HG02759 (cell line): Measurements from ENCODE around the gene ADCY5.
"Not testable (repeated sequence)": the region's sequence is repeated elsewhere in the genome, so short reads cannot be mapped to it uniquely, and the experiment has no call there.

Experiments used
- ATAC-seq: cut with Tn5 transposase; IDR thresholded peaks from one replicate; pipeline ENCODE4 v1.9.1; 2021; ENCODE audit warnings: mild to moderate bottlenecking, moderate library complexity; ENCODE audit not compliant: unreplicated experiment

ADCY5 gene

DNA sequence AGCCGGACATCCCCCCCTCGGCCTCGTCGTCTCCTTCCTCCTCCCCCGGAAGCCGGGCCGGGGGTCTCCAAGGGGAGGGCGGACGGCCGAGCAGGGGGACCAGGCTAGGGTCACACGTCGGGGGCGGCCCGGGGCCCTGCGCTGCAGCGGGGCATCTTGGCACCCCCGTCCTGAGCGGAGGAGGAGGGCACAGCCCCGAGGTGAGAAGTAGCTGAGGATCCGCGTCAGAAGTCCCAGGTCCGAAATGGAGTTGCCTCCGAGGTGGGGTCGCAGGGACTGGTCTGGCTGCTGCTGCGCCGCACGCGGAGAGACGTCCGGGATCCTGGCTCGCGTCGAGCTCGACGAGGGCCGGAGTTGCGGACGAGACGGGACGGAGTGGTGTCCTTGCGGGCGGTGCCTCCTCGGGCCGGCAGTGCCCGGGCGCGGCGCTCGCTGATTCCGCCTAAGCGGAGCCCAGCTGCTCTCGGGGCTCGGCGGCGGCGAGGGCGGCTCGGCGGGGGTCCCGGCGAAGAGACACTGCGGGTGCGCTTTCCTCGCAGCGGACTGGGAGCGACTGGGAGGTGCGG lies at the start of gene ADCY5:
Gene ADCY5, minus strand, starts transcription at position 555 of the 566 bp plus-strand sequence. Its CDS starts 545 bp downstream, at position 10.
- ATAC-seq: no peak

DNA sequence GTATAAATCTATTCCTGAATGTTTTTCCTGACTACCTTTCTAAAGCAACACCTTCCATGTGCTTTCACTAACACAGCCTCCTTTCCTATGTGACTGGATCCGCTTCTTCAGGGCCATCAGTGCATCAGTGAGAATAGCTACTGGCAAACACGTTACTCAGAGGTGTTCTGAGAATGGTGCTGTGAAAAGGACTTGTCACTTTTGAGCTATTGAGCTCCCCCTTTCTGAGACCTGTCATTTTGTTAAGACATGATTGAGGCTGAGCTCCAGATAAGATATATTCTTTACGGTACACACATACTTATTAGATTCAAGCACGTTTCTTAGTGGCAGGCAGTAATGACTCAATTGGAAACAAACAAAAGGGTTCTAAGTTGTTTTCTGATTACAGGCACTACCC lies 45.0 kb upstream of the ADCY5 start:
- ATAC-seq: no peak

DNA sequence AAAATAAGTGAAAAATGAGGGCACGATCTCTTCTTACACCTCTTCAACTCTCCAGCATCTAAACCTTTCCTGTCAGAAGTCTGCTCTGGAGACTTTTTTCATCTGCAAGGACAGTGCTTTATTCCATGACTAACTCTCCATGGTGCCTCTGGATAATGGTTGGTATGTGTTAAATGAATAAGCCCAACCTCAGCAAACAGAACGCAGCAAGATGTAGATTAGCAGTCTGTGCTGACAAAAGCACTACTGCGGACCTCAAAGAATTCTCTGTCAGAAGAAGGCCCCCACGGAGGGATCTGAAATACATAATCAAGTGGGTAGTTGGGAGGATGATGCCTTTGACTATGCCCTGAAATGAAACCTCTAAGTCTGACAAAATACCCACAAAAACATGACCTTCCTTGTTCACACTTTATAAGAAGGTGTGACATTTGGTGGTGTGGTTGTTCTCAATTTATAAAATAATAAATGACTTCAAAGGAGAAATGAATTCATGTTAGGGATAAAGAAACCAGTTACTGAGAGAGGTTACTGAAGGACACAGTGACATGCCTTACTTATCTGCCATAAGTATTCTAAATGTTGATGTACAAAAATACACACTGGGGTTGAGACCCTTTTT lies 43.2 kb upstream of the ADCY5 start:
- no peak for ATAC-seq

GRCh38 chr3:123489400-123490004 lies 40.6 kb upstream of the ADCY5 start:
- ATAC-seq: no peak

GRCh38 chr3:123488645-123489347 lies 39.9 kb upstream of the ADCY5 start:
- ATAC-seq: no peak

GRCh38 chr3:123487063-123487462 lies 38.2 kb upstream of the ADCY5 start:
- not testable (repeated sequence) for ATAC-seq

DNA sequence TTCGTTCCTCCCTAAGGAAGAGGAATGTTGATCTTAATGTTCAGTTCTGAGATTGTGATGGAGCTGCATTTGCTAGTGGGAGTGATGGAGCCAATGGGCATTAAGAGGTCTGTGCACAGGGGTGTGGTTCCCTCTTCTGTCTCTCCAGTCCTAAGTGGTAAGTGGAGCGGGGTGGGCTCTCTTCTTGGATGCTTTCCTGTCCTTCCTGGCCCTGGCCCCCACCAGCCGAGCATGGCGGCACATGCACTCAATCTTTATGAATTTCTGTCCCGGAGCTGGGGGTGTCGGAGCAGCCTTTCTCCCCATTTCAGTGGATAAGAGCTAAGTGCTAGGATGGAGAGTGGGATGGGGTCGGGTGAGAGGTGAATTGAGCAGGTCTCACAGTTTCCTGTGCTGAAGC lies 37.6 kb upstream of the ADCY5 start:
- ATAC-seq: no peak

GRCh38 chr3:123485551-123485950 lies 36.7 kb upstream of the ADCY5 start:
- no peak for ATAC-seq

DNA sequence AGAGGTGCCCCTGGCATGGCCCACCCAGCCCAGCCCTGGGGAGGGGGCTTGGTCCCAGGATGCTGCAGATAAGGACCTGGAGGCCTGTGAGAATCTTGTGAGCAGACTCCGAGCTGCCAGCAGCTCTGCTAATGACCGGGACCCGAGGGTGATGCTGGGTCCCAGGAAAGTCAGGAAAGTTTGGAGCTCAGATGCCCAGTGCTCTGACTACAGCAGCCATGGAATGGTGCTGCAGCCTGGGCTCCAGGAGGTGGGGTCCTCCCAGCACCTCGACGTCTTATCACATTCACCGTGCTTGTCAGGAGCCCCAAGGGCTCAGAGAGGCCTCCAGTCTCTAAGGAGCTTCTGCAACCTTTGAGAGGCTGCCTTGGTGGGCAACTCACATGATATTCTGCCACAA lies 34.3 kb upstream of the ADCY5 start:
- no peak for ATAC-seq

DNA sequence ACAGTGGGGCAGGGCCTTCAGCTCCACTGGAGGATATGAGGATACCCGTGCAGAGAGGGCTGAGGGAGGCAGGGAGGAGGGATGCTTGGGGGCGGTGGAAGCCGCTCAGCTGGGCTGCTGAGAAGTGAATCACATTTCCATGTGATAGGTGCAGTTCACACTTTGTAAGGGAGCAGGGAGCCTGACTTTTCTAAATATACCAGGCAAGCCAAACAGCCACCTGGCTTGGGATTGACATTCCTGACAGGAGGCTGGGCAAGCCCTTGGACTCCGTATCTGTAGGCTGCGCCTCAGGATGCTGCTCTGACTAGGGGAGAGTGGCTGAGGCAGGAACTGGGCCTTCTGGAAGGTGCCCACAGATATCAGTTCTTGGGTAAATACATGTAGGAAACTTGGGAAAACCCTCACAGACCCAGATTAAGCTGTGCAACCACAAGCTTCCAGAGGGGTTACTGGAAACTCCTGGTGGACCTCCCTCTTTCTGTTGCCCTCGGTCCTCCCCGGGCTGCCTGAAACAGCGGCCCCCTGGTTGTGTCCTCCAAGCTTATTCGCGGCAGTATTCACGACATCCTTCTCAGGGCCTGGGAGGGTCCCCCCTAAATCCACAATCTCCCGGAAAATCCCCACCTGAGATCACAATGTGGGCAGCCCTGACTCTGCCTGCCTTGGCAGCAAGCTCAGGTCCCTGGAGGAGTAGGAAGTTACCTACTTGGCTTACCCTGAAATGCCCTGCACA lies 33.0 kb upstream of the ADCY5 start:
- no peak for ATAC-seq

DNA sequence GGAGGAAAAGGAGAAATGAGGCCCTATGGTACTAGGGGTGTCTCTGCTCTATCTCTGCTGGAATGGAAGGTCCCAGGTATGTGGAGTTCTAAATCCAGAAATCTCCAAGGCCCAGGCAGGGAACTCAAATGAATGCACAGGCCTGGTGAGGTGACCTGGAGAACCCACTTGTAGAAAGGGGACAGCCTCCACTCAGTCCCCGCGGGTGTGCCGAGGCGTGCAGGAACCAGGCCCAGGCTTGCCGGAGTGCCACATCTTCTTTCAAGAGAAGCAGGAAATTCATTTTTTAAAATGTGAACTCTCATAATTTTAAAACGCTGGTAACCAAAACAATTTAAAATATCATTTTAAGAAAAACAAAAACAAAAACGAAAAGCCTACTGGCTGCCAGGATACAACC lies 32.2 kb upstream of the ADCY5 start:
- no peak for ATAC-seq

DNA sequence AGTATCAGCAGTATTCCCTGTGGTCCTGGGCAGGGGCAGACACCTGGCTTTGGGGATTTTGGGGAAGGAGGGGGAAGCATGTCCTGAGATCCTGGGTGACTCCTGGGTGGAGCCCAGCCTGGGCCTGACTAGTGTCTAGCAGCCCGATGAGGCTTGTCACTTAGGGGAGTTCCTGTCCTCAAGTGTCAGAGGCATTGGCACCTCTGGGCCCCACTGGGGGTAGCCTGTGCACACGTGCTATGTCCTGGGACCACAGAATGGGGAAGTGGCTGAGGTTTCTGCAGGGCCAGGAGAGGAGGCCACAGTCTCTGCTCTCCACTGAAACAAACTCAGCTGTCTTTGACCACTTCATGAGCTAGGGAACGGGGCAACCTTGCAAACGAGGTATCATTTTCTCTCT lies 31.5 kb upstream of the ADCY5 start:
- ATAC-seq: peak; percentile 92

GRCh38 chr3:123479891-123480290 lies 31.0 kb upstream of the ADCY5 start:
- ATAC-seq: no peak

DNA sequence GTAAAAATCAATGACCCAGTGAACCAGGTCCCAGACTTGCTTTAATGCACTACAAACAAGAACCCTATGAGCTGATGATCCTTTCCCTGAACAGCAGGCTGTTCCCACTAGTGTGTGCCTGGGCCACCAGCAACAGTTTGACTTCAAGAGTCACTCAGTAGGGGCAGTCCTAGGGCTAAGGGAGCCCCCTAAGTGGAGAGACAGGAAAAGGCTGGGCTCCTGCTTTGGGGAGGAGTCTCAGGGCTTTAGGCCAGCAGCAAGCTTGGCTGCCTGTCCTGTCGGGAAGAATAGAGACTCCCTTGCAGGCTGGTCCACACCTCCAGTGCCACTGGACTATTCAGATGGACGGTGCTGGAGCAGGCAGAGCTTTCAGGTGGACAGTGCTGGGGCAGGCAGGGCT lies 29.4 kb upstream of the ADCY5 start:
- no peak for ATAC-seq

- no peak for ATAC-seq
Measured at GRCh38 chr3:123476967-123477750, 28.3 kb upstream of the ADCY5 start.

DNA sequence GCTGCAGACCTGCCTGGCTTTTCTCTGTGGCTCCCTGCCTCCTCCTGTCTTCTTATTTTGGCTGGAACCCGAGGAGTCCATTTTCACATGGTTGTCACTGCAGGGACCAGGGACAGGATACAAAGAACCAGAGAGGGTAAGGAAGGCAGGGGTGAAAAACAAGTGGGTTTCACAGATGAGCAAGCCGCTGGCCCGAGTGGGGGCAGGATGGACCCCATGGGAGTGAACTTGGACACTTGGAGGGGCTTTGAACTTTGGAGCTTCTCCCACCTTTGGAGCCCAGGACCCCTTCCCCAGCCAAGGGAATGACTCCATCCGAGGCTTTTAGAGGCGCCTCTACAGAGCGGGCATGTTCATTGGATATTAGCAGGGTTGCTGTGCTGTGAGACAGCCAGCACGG lies 26.9 kb upstream of the ADCY5 start:
- no peak for ATAC-seq

- no peak for ATAC-seq
Measured at GRCh38 chr3:123471106-123471505, 22.2 kb upstream of the ADCY5 start.

GRCh38 chr3:123469323-123469995 lies 20.6 kb upstream of the ADCY5 start:
- no peak for ATAC-seq

GRCh38 chr3:123467046-123467445 lies 18.2 kb upstream of the ADCY5 start:
- no peak for ATAC-seq

GRCh38 chr3:123464211-123464610 lies 15.3 kb upstream of the ADCY5 start:
- no peak for ATAC-seq
